ENCODE data around the gene ICAM1.

Gene ICAM1

GRCh38 chr19:10295305-10295846 is 24.5 kb downstream of the ICAM1 start:
- no peak for FAIRE-seq

GRCh38 chr19:10295847-10296591 is 25.1 kb downstream of the ICAM1 start:
- FAIRE-seq = no peak

- FAIRE-seq = no peak
Measured at GRCh38 chr19:10299545-10300458, 28.9 kb downstream of the ICAM1 start.

- FAIRE-seq = no peak
Measured at GRCh38 chr19:10305139-10305806, 34.4 kb downstream of the ICAM1 start.

- FAIRE-seq = no peak
Measured at GRCh38 chr19:10306327-10306726, 35.4 kb downstream of the ICAM1 start.

GRCh38 chr19:10309423-10309822 is 38.5 kb downstream of the ICAM1 start, which contains the start of gene ZGLP1:
ZGLP1 (minus strand) TSS chr19:10309815.
- no peak for FAIRE-seq

GRCh38 chr19:10315335-10316214 is 44.7 kb downstream of the ICAM1 start, which contains the start of gene FDX2:
FDX2 (minus strand) TSS chr19:10316015; CDS start chr19:10315996, 19 bp downstream.
- no peak for FAIRE-seq

GRCh38 chr19:10316229-10317044 is 45.5 kb downstream of the ICAM1 start:
- FAIRE-seq = no peak

GRCh38 chr19:10317045-10317856 is 46.3 kb downstream of the ICAM1 start:
- FAIRE-seq = no peak

GRCh38 chr19:10317857-10318462 is 47.0 kb downstream of the ICAM1 start:
- no peak for FAIRE-seq

GRCh38 chr19:10318807-10319682 is 48.1 kb downstream of the ICAM1 start:
- FAIRE-seq = no peak

GRCh38 chr19:10320602-10321416 is 49.9 kb downstream of the ICAM1 start:
- FAIRE-seq = no peak

GRCh38 chr19:10321417-10321797 is 50.5 kb downstream of the ICAM1 start:
- FAIRE-seq = no peak

GRCh38 chr19:10321874-10322835 is 51.2 kb downstream of the ICAM1 start:
- no peak for FAIRE-seq

GRCh38 chr19:10325732-10326131 is 54.8 kb downstream of the ICAM1 start:
- no peak for FAIRE-seq

GRCh38 chr19:10327793-10328192 is 56.9 kb downstream of the ICAM1 start:
- FAIRE-seq = no peak

Data from TTC549 (cell line).